GM21367 (cell line): Measurements from ENCODE around the gene ANXA9.

ENCODE experiments used
- ATAC-seq: cut with Tn5 transposase; IDR thresholded peaks from one replicate; pipeline ENCODE4 v1.9.1; 2021; ENCODE audit not compliant: unreplicated experiment

The ANXA9 gene

GRCh38 chr1:150974580-150975478, 7.3 kb upstream of the ANXA9 start, which contains the start of gene CERS2:
TSS of gene CERS2 (minus strand) at chr1:150974835. CDS start at chr1:150969090, 5,745 bp downstream.
- ATAC-seq: peak; percentile 43

DNA sequence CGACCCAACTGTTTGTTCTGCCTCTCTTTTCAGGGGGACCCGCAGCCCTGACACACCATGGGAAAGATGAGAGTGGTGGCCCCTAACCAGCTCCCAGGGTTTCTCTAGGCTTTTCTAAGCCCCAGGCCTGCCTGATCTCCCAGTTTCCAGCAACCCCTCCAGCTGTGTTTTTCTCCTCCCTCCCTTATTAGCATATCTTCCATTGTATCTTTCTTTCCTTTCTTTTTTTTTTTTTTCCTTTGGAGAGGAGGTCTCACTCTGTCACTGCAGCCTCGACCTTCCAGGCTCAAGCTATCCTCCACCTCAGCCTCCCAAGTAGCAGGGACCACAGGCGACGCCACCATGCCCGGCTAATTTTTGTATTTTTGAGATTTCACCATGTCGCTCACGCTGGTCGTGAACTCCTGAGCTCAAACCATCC, 5.7 kb upstream of the ANXA9 start:
- no peak for ATAC-seq

DNA sequence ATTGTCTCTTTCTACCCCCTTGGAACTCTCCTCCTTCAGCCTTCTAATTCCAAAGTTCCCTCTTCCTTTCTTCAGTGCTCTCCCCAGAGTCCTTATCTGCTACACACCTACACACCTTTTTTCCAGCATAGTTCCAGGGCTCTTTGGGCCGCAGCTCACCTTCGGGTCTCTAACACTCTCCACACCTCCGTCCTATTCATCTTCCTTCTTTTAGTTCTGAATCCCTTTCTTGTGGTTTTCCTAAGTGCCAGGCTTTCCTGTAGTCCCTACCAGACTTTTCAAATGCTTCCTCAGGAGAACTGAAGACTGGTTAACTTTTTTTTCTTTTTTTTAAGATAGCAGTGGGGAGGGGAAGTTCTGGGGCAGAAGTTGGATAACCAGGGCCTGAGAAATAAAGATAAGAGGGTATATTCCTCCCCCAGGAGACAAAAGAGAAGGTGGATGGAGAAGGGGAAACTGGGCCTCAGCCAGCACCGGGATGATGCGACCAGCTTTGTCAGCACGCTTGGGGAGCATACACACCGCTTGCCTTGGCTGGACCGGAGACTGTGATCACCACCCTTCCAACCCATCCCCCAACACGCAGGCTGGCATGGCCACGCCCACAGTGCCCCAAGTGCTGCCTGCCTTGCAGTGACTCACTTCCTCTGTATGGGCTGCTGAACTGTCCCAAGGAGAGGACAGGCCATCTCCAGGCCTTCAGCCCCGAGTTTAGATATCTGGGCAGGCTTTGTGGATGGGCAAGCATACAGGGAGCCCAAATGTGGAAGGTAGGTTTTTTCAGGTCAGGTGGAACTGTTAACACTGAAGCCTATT, 5.0 kb upstream of the ANXA9 start:
- ATAC-seq: no peak

DNA sequence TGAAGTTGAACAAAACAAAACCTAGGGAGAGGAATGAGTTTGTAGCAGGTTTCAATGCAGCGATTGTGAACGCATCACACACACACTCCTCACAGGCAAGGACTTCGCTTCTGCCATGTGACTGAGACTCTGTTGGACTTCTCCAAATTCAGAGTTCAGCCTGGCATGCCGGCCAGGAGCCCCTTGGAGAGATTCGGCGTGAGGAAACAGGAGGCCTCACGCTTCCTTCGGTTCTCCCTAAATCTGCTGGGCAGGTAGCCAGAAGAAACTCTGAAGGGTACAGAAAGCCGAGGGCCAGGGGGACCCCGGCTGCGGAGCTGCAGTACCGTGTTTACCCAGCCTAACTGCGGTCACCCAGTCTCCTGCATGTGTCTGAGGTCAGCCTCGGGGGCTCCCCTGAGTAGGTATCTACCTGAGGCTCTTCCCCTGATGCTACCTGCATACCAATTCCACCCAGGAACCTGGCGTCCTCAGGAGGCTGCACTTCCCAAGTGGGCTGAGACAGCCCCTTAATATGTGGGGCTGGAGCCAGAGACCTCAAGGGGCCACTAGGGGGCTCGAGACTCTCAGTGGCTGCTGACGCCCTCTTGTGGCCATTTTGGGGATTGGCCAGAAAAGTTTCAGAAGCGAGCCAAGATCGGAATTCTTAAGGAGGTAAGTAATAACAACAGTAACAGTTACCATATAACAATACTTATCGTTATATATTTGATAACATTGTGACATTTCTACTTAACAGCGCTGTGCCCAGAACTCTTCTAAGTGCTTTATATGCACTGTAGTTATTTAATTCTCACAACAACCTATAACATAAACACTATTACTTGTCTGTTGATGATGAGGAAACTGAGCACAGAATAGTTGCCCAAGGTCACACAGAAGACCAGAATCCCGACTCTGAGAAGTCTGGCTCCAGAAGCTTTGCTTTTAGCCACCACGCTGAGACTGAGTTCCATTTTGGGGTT, 2.7 kb upstream of the ANXA9 start:
- no peak for ATAC-seq

DNA sequence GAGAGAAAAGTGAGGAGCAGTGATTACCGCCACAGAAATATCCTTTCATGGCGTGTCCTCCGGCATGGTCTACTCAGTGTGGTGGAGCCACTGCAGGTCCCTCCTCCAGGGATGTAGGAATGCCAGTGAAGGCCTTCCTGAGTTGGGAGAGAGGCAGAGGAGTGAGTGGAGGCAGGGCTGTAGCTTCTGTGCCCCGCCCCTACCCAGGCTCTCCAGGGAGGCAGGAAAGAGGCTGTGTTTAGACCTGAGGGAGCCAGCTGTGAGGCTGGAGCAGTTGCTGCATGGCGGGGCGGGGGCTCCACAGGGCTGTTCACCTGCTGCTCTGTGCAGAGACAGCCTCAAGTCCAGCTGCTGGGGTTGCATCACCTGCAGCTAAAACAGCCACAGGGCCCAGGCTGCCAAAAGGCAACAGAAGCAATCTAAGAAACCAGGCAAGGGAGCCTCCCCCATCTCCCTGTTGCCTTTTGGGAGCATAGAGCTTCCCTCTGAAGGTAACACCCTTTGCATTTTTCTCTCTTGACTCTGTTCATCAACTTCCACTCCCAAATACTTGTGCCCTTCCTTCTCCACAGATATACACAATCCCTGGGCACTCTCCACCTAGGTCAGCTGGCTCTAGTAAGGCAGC, 801 bp upstream of the ANXA9 start:
- ATAC-seq: no peak

- no peak for ATAC-seq
Measured at GRCh38 chr1:150985179-150985825, 3.2 kb downstream of the ANXA9 start.

GRCh38 chr1:150987924-150988323, 5.8 kb downstream of the ANXA9 start:
- ATAC-seq: no peak

GRCh38 chr1:150992626-150993025, 10.5 kb downstream of the ANXA9 start:
- no peak for ATAC-seq

DNA sequence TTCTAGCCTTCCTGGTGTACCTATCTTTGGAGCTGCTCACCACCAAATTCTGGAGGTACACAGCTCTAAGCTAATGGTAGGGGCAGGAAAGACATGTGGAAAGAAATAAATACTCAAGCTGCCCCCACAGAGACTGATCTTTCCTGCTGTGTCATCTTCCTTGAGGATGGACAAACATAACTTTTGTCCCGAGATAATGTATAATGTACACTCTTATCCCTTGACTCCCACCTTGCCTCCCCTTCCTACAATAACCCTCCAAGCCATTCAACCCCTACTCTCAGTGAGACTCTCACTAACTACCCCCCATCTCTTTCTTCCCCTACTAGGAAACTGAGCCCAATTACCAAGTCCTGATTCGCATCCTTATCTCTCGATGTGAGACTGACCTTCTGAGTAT, 12.2 kb downstream of the ANXA9 start:
- ATAC-seq: no peak

- ATAC-seq: no peak
Measured at GRCh38 chr1:150995460-150995859, 13.4 kb downstream of the ANXA9 start.

DNA sequence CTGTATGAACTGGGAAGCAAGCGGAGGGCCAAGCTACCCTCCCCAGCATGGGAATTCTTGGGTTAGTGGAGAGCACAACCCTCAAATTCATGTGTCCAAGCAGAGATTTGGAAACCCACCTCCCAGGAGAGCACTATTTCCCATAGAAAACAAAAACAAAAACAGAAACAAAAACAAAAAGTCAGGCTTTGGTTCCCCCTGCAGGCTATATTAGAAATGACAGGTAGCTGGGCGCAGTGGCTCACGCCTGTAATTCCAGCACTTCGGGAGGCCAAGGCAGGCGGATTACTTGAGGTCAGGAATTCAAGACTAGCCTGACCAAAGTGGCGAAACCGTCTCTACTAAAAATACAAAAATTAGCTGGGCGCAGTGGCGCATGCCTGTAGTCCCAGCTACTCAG, 13.8 kb downstream of the ANXA9 start:
- no peak for ATAC-seq

- ATAC-seq: no peak
Measured at GRCh38 chr1:150997126-150997872, 15.2 kb downstream of the ANXA9 start.

- ATAC-seq: no peak
Measured at GRCh38 chr1:150997949-150998348, 15.9 kb downstream of the ANXA9 start.

DNA sequence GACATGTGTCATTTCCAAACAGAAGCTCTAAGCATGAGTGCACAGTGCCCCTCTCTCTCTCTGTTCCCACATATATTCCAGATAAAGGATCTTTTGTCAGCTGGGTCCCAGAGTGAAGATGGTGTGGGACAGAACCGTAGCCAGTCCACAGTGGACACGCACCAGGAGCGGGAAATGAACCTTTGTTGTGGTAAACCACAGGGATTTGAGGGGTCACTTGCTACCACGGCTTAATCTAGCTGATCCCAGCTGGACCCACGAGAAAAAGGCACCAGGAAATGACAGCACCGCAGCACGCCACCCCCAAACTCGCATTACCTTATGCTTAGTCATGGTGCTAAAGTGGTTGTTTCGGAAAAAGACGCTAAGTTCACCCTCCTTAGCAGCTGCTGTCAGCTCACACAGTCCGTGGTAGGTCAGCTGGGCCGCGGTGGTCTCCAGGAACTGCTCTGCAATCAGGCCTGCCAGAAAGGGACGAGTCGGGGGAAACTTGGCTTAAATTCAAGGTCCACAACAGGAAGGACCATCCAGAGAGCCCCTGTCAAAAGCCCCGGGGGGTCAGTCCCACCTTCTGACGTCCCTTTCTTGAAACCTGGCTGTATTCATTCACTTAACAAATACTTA, 17.1 kb downstream of the ANXA9 start:
- ATAC-seq: no peak

DNA sequence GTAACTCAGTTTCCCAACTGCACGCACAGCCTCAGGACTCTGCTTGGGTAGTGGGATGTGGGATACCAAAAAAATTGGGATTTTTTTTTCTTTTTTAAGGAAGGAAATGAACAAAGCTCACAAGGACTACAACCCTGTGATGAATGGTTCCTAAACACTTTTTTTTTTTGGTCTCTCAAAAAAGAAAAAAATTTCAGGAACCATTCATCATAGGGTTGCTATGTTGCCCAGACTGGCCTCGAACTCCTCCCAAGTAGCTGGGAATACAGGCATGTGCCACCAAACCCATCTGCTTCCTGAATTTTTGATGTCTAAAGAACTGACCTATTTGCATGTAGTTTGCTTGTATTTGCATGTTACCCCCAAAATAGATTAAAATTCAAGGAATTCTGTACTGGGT, 17.8 kb downstream of the ANXA9 start:
- no peak for ATAC-seq

DNA sequence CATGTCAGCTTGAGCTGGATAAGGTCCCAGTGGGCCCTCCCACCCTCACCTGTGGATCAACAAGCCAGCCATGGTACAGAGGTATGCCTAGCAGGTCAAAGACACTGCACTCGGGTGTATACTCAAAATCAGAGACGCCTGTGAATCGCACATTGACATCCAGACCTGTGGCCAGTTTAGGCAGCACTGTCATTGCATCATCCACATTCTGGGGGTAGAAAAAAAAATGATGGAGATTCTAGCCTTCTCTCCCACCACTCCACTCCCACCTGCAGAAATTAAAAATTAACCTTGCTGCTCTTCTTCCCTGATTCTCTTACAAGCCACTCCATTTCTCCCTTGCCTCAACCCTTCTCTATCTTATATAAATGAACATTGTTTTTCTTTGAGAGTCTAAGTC, 18.3 kb downstream of the ANXA9 start:
- ATAC-seq: no peak

DNA sequence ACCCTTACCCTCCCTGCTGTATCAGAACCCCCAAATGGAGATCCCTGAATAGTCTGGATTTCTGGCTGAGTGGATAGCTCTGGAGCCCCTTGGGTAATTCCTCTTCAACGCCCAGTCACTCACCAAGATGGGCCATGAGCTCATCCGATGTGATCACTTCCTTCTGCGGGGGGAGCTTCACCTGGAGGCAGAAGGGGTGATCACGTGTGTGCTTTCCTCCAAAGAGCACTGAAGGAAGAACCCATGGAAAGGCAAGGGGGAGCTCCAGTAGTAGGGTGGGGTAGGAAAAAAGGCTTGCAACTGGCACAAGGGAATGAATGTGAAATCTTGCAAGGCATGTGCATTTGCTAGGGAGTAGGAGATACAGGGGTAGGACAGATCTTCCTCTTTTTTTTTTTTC, 19.5 kb downstream of the ANXA9 start:
- no peak for ATAC-seq

DNA sequence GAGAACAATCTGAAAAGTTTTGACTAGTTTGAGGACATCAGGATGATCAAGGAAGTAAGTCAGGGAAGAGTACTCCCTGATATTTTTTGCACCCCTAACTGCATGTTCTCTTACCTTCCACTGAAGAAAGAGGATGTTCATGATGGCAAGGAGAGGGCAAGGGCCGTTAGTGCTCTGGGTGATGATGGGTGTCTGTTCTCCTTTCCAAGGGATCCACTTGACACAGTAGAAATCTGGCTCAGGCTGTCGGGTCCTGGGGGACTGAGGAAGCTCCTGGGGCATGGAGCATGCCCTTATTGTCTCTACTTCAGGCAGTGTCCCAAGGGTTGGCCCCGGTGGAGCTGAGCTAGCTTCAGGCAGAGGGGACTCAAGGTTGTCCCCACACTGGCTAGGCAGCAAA, 20.0 kb downstream of the ANXA9 start:
- no peak for ATAC-seq

DNA sequence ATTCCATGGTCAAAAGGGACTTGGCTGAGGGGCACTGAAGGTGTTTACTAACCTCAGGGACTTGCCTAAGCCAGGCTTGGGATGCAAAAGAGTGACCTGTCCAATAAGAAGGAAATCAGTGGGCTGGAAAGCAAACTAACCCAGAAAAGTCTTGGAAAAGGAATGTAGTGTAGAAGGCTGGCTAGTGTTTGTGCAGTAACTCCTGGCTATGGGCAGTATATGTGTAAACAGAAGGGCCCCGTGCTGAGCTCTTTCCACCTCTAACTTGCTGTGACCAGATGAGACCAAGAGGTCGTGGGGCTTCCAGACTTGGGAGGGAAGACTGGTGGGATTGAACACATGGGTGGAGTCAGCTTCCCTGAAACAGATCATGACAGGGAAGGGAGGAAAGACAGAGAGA, 20.5 kb downstream of the ANXA9 start:
- no peak for ATAC-seq
